Ascending aorta (tissue), 2 donors: Measurements from ENCODE around the gene PTGFR. TPM values are rescaled to one million over a fixed set of nuclear protein-coding genes. Genes with fewer than 3 reads are reported as not detected.

Experiments used
- DNase-seq, 2 donors: peaks; one replicate each; pipeline ENCODE4 v3.0.0-alpha.2; 2019; ENCODE audit warnings: low spot score in 2 of 2
- H3K27ac ChIP-seq, 2 donors: fragments of 200-600 bp; sonication (generic); one replicate each; pipeline ENCODE4 v1.5.1; 2016 to 2017; ENCODE audit warnings: mild to moderate bottlenecking in 1 of 2
- H3K27me3 ChIP-seq: fragments of 200-600 bp; sonication (generic); one replicate; pipeline ENCODE4 v1.5.1; 2017
- H3K36me3 ChIP-seq, 2 donors: fragments of 200-600 bp; sonication (generic); one replicate each; pipeline ENCODE4 v1.5.1; 2016
- H3K4me1 ChIP-seq, 2 donors: fragments of 200-600 bp; sonication (generic); one replicate each; pipeline ENCODE4 v1.5.1; 2016 to 2017; ENCODE audit warnings: mild to moderate bottlenecking in 1 of 2
- H3K4me3 ChIP-seq, 2 donors: fragments of 200-600 bp; sonication (generic); one replicate each; pipeline ENCODE4 v1.5.1; 2016 to 2017; ENCODE audit warnings: mild to moderate bottlenecking in 1 of 2
- H3K9me3 ChIP-seq, 2 donors: fragments of 200-600 bp; sonication (generic); one replicate each; pipeline ENCODE4 v1.5.1; 2016
- intact Hi-C: fragments of 100-400 bp; cut with DNase I; formaldehyde crosslinking; loops from one replicate; pipeline ENCODE4 v1.15.1; 2023
- total RNA-seq: library from RNA; depleted of rRNA; stranded (reverse); fragments of >200 nt; gene quantifications from one replicate; pipeline ENCODE4 v1.1.0, GENCODE V29; 2016
- TF ChIP-seq, protein P1 (sequence below), 3 experiments: fragments of 200-600 bp in 2 of 3; fragments of 450-650 bp in 1 of 3; sonication (generic) in 2 of 3; IDR thresholded peaks; one replicate each; pipeline ENCODE4 v1.5.1; 2016 to 2019; ENCODE audit warnings: antibody characterized with exemption in 3 of 3, mild to moderate bottlenecking in 1 of 3, moderate library complexity in 1 of 3

The PTGFR gene
- total RNA-seq, 1 donor from 2014 or later: 0.85 TPM

DNA sequence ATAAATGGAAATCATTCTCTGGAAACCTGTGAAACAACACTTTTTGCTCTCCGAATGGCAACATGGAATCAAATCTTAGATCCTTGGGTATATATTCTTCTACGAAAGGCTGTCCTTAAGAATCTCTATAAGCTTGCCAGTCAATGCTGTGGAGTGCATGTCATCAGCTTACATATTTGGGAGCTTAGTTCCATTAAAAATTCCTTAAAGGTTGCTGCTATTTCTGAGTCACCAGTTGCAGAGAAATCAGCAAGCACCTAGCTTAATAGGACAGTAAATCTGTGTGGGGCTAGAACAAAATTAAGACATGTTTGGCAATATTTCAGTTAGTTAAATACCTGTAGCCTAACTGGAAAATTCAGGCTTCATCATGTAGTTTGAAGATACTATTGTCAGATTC, 45.7 kb downstream of the PTGFR start:
- TF ChIP-seq, protein P1, sequence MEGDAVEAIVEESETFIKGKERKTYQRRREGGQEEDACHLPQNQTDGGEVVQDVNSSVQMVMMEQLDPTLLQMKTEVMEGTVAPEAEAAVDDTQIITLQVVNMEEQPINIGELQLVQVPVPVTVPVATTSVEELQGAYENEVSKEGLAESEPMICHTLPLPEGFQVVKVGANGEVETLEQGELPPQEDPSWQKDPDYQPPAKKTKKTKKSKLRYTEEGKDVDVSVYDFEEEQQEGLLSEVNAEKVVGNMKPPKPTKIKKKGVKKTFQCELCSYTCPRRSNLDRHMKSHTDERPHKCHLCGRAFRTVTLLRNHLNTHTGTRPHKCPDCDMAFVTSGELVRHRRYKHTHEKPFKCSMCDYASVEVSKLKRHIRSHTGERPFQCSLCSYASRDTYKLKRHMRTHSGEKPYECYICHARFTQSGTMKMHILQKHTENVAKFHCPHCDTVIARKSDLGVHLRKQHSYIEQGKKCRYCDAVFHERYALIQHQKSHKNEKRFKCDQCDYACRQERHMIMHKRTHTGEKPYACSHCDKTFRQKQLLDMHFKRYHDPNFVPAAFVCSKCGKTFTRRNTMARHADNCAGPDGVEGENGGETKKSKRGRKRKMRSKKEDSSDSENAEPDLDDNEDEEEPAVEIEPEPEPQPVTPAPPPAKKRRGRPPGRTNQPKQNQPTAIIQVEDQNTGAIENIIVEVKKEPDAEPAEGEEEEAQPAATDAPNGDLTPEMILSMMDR (IDR thresholded peaks at IDR 0.05): no peak
- H3K27me3 ChIP-seq: no peaks in the 10 kb centered on the region
- H3K27ac ChIP-seq: no peak overlapping the region
- H3K4me3 ChIP-seq: no peak overlapping the region
- H3K36me3 ChIP-seq: no peaks in the 10 kb centered on the region
- no peak for DNase-seq
- intact Hi-C loops: no loop called here
- H3K4me1 ChIP-seq: no peaks in the 10 kb centered on the region
- H3K9me3 ChIP-seq: no peaks in the 10 kb centered on the region

DNA sequence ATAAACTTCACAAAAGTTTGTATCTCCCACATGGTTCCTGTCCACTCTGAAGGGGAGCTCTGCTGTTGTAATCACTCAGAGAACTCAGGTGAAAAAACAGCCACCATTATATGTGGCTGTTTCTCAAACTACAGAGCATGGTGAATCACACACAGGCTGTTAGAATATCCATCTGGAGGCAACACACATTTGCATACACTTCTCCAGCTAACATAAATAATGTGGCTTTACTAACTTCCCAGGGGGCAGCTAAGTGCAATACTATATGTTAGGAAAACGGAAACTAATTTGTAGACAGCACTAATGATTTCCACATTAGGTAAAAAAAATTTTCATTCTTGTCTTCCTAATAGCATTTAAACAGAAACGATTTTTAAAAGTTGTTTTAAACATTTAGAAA, 49.3 kb downstream of the PTGFR start:
- no peaks in the 10 kb centered on the region for H3K27me3 ChIP-seq
- H3K9me3 ChIP-seq: no peaks in the 10 kb centered on the region
- TF ChIP-seq, protein P1 (IDR thresholded peaks at IDR 0.05): no peak
- intact Hi-C loops: no loop called here
- H3K4me3 ChIP-seq: no peak overlapping the region
- no peaks in the 10 kb centered on the region for H3K4me1 ChIP-seq
- DNase-seq: no peak
- H3K27ac ChIP-seq: no peak overlapping the region
- no peaks in the 10 kb centered on the region for H3K36me3 ChIP-seq

DNA sequence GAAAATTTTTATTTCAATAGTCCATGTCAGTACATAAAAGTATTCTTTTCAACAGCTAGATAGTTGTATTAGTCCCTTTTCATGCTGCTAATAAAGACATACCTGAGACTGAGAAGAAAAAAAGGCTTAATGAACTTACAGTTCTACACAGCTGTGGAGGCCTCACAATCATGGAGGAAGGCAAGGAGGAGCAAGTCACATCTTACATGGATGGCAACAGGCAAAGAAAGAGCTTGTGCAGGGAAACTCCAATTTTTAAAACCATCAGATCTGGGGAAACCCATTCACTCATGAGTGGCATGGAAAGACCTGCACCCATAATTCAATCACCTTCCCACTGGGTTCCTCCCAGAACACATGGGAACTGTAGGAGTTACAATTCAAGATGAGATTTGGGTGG, 50.7 kb downstream of the PTGFR start:
- no peaks in the 10 kb centered on the region for H3K9me3 ChIP-seq
- H3K4me1 ChIP-seq: no peaks in the 10 kb centered on the region
- no peaks in the 10 kb centered on the region for H3K27me3 ChIP-seq
- H3K27ac ChIP-seq: no peak overlapping the region
- H3K36me3 ChIP-seq: no peaks in the 10 kb centered on the region
- TF ChIP-seq, protein P1 (IDR thresholded peaks at IDR 0.05): no peak
- intact Hi-C loops: no loop called here
- no peak overlapping the region for H3K4me3 ChIP-seq
- DNase-seq: no peak

DNA sequence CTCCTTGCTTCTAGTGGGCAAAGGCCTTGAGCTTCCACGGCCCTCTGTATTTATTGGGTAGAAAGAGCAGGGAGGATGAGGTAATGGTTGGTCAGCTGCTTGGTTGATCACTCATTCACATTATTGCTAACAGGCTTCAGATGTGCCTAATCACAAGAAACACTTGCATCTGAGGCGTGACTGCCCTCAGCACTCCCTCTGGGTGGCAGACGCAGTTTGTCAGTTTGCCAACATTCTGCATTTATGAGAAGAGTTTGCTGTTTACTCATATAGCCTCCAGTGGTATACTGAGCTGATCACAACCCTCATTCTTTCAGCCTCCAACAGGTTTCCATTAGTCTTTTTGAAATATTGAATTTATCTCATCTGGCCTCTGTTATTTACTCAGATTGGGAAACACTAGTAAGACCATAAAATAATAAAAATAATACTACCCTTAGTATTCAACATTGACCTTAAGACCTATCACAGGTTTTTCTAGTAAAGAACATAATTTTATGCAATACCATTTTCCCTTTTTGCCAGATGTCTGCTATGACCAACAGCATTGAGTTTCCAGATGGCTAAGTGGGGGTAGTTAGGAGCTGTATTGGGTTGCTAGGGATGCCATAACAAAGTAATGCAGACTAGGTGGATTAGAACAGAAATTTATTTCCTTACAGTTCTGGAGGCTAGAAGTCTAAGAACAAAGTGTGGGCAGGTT, 53.3 kb downstream of the PTGFR start:
- H3K4me1 ChIP-seq: no peaks in the 10 kb centered on the region
- no peaks in the 10 kb centered on the region for H3K9me3 ChIP-seq
- H3K27ac ChIP-seq: no peak overlapping the region
- no peak overlapping the region for H3K4me3 ChIP-seq
- TF ChIP-seq, protein P1 (IDR thresholded peaks at IDR 0.05): no peak
- DNase-seq: no peak
- intact Hi-C loops: no loop called here
- H3K36me3 ChIP-seq: no peaks in the 10 kb centered on the region
- no peaks in the 10 kb centered on the region for H3K27me3 ChIP-seq

DNA sequence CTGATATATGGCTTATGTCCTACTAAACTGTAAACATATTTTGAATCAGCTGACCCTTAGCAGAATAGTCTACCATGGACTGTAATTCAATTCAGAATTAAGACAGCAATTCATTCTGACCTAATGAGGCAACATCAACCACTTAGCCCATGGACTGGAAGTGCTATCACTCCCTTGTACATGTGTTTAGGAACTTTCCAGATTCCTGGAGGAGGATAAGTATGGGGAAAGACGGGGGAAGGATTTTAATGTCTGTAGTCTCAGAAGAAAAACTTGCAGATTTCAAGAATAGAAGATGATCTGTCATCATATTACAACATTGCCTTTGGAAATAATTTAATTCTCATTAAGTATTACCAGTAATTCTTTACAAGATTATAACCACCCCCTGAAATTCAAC, 56.3 kb downstream of the PTGFR start:
- Histone ChIP-seq H3K4me1 (no peaks in the 10 kb centered on the region), H3K36me3 (no peaks in the 10 kb centered on the region), H3K4me3 (no peak overlapping the region), H3K27me3 (no peaks in the 10 kb centered on the region), H3K27ac (no peak overlapping the region), H3K9me3 (peaks cover 0 to 6% of the 10 kb centered on the region in 2 donors)
- TF ChIP-seq, protein P1 (IDR thresholded peaks at IDR 0.05): no peak
- DNase-seq: no peak
- intact Hi-C loops: no loop called here

DNA sequence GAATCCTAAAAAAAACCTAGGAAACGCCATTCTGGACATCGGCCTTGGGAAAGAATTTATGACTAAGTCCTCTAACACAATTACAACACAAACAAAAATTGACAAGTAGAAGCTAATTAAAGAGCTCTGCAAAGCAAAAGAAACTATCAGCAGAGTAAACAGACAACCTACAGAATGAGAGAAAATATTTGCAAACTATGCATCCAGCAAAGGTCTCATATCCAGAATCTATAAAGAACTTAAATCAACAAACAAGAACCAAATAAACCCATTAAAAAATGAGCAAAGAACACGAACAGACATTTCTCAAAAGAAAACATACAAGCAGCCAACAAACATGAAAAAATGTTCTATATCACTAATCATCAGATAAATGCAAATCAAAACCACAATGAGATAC, 58.6 kb downstream of the PTGFR start:
- intact Hi-C loops: no loop called here
- H3K27me3 ChIP-seq: no peaks in the 10 kb centered on the region
- H3K4me3 ChIP-seq: no peak overlapping the region
- H3K4me1 ChIP-seq: no peaks in the 10 kb centered on the region
- no peak for DNase-seq
- TF ChIP-seq, protein P1 (IDR thresholded peaks at IDR 0.05): no peak
- H3K9me3 ChIP-seq: peaks cover 0 to 6% of the 10 kb centered on the region in 2 donors
- no peak overlapping the region for H3K27ac ChIP-seq
- H3K36me3 ChIP-seq: no peaks in the 10 kb centered on the region
